Lung microvascular endothelial cell (primary cell): ENCODE measurements around the gene NPY1R. TPM values are rescaled to one million over a fixed set of nuclear protein-coding genes. Genes with fewer than 3 reads are reported as not detected.

Source experiments
- DNase-seq, 2 donors: peaks; one replicate each; pipeline versions ENCODE4 v3.0.0 to v3.0.0-alpha.2; 2010; ENCODE audit warnings: low read depth in 2 of 2
- total RNA-seq: library from RNA; depleted of rRNA; stranded (reverse); fragments of >200 nt; gene quantifications from 2 replicates; pipeline ENCODE4 v1.2.1, GENCODE V29; 2014

Gene NPY1R
- under 0.01 TPM in 1 of 2 replicates, not detected in the other for total RNA-seq

- peak; percentile 83 to 90 for DNase-seq
These were observed at the start of gene NPY1R for GRCh38 chr4:163332526-163333406. Gene NPY1R, minus strand, starts transcription at chr4:163332596. Its CDS starts 6,042 bp downstream, at chr4:163326554.

GRCh38 chr4:163380703-163381102 is 48.3 kb upstream of the NPY1R start:
- DNase-seq: no peak

- DNase-seq: no peak
These were observed 46.3 kb upstream of the NPY1R start for GRCh38 chr4:163378661-163379060.

- no peak for DNase-seq
These were observed 39.6 kb upstream of the NPY1R start for GRCh38 chr4:163372029-163372428.

- no peak for DNase-seq
These were observed 35.3 kb upstream of the NPY1R start for GRCh38 chr4:163367651-163368050.

GRCh38 chr4:163356104-163356503 is 23.7 kb upstream of the NPY1R start:
- no peak for DNase-seq

GRCh38 chr4:163353054-163353453 is 20.7 kb upstream of the NPY1R start:
- no peak for DNase-seq

DNA sequence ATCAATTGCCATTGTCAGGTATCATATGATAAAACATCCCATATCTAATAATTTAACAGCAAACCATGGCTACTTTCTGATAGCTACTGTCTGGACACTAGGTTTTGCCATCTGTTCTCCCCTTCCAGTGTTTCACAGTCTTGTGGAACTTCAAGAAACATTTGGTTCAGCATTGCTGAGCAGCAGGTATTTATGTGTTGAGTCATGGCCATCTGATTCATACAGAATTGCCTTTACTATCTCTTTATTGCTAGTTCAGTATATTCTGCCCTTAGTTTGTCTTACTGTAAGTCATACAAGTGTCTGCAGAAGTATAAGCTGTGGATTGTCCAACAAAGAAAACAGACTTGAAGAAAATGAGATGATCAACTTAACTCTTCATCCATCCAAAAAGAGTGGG is 18.3 kb upstream of the NPY1R start:
- DNase-seq: no peak

DNA sequence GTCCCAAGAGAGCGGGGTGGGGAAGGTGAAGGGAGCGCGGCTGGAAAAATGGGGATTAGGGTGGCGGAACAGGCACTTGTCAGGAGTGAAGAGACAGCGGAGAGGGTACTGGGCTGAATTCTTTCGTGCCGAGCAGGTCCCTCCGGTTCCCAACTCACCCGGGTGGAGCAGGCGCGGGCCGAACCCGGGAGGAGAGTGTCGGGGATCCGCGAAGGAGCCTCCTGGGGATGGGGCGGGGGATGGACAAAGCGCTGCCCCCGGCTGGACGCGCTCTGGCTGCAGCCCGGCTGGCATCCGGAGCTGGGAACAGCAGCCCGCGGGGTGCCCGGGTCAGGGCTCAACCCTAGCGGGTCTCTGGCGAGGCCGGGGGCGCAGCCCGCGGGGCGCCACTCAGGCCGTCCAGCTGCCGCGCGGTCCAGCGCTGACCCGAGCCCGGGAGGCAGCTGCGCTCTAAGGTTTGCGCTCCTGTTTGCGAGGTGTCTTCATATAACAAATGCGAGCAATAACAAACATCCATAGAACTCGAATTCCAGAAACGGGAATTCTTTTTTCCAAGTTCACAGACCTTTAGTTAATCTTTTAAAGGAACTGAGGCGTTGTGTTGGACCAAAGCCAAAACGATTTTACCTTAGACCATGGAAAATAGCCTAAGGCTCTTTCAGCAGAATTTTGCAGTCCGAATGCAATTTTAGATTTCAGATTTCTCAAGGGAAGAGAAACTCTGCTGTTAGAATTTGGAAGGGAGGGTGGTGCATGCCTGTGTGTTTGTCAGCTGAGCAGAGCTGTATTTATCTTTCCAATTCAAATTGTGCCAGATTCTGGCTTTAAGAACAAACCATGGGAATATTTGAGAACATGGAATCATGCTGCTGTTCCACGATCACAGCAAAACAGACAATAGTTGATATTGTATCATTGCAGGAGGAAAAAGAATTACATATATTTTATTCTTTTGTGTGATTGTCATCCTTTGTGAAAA is 12.0 kb upstream of the NPY1R start:
- DNase-seq: peak in 1 of 2 donors; percentile 54

DNA sequence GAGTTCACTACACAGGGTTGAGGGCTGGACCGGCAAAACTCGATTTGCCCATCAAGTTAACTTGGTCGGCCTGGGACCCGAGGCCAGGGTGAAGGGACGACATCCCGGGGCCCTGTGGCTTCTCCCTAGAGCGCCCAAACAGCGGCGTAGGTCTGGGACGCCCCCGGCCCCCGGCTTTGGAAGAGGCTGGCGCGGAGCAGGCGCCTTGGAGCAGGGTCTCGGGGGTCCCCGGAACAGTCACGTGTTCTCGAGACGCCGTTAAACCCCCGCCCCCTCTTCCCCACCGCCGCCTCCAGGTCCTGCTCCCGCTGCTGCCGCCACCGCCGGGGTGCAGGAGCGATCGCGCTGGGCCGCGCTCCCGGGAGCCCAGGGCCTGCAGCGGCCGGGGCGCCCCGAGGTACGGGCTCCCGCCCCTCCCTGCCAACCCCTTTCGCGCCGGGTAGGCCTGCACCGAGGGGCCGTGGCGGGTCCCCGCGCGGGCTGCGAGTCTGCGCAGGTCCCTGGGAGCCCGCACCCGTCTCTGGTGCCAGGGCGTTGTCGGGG is 11.3 kb upstream of the NPY1R start, which contains the start of gene NPY5R:
TSS of gene NPY5R (plus strand) at position 289 of the 543 bp plus-strand sequence. CDS start 6,382 bp downstream, outside the sequence.
- DNase-seq: no peak

DNA sequence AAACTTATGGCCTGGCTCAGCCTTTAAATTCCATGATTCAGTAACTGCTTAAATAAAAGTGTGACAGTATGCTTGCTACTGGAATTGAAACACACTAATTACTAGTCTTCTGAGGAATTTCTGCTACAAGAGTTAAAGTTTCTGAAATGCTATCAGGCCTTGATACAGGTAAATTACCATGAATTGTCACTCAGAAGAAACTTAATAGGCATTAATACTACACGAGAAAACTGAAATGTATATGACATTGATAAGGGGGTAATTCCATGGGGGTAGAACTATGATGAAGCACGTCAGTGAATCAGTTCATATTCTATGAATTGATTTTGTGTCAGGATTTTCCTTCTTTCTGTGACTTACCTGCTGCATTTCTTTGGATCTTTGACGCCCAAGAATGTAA is 3.0 kb upstream of the NPY1R start:
- no peak for DNase-seq

DNA sequence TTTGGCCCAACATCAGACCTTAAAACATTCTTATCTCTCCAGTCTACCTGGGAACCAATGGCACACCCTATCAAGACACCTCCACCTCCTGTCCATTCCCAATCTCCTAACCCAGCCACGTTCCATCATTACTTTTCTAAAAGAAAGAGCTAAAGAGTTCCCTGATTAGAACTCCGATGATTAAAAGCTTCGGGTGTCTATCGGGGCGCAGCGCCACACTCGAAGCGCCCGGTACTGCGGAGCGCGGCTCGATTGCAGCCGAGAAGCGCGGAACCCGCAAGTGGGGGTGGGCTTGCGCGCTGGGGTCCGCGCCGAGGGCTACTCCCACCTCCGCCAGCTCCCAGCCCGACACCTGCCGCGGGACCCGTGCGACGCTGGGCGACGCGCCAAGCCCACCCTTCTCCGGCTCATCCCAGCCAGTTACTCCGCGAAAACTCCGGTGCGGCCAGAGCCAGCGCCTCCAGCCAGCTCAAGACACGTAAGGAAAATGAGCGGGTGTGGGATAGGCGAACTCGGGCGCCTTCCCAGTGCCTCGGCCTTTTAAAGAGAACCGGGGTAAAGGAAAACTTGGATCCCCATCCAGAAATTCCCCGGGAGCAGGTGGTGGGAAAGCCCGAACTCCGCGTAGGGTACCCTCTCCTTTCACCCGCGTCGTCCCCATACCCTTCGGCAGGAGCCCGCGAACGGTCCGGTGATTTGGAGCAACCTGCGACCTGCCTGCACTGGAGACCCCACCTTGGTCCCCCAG is 593 bp downstream of the NPY1R start:
- peak; percentile 16 to 25 for DNase-seq

- peak in 1 of 2 donors; percentile 2 for DNase-seq
These were observed 1.3 kb downstream of the NPY1R start for GRCh38 chr4:163330916-163331628.

DNA sequence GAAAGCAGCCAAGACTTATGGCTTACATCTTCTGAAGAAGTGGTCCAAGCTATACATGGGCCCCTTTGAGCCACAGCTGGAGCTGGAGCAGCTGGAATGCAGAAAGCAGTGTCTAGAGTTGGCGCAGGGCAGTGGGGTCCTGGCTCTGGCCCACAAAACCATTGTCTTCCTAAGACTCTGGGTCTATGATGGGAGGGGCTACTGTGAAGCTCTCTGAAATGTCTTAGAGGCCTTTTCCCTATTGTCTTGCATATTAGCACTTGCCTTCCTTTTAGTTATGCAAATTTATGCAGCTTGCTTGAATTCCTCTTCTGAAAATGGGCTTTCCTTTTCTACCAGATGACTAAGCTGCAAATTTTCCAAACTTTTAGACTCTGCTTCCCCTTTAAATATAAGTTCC is 15.3 kb downstream of the NPY1R start:
- DNase-seq: no peak

GRCh38 chr4:163309466-163309865 is 22.9 kb downstream of the NPY1R start:
- no peak for DNase-seq

- no peak for DNase-seq
These were observed 29.3 kb downstream of the NPY1R start for GRCh38 chr4:163303069-163303468.

DNA sequence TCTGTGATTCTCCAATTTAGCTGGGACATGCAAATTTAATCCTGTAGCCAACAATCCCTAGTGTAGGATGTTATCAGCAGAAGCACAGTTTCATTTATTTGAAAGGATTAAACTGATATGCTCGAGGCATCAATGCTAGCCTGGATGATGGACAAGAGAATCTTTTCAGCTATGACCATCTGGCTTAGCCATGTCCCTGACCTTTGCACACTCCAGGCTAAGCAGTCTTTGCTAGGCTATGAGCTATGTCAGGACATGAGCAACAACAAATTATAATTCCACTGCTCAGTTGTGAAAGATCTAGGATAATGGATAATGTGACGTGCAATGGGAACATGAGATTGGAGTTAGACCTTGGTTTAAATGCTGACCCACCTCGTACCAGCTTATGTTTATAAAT is 32.0 kb downstream of the NPY1R start:
- DNase-seq: no peak

DNA sequence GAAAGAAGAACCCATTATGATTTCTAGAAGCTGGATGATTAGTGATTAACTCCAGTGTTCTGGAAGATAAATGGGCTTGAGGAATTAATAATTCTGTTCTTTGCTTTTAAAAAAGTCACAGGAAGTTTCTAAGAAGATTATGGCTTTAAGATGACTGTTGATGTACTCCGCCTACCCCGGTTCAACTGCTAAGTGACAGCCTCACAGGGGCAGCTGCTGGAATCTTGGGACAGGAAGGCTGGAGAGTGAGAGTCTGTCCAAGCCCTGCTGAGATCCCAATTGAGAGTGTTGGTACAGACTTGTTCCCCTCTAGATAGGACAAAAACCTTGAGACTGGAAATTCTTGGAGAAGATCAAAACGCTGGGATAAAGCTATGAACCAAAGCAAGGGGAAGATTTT is 37.3 kb downstream of the NPY1R start:
- DNase-seq: no peak

DNA sequence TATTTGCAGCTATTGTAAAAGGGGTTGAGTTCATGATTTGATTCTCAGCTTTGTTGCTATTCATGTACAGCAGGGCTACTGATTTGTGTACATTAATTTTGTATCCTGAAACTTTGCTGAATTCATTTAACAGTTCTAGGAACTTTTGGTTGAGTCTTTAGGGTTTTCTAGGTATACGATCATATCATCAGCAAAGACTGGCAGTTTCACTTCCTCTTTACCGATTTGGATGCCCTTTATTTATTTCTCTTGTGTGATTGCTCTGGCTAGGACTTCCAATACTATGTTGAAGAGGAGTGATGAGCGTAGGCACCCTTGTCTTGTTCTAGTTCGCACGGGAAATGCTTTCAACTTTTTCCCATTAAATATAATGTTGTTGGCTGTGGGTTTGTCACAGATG is 48.1 kb downstream of the NPY1R start:
- DNase-seq: no peak
